Transverse colon (tissue), 3 donors: ENCODE data around the gene UBE2S.

Experiments used
- CTCF ChIP-seq, 5 experiments: fragments of 200-600 bp in 3 of 5; fragments of 450-650 bp in 2 of 5; sonication (generic) in 3 of 5; IDR thresholded peaks; 1 replicate in 2 of 5; 2 replicates in 3 of 5; pipeline ENCODE4 v1.5.1; 2016 to 2017; ENCODE audit warnings: antibody characterized with exemption in 5 of 5, inconsistent platforms in 3 of 5, mild to moderate bottlenecking in 2 of 5, moderate library complexity in 1 of 5
- POLR2A ChIP-seq: fragments of 450-650 bp; IDR thresholded peaks from one replicate; pipeline ENCODE4 v1.6.1; 2016; ENCODE audit warnings: antibody characterized with exemption, mild to moderate bottlenecking, moderate library complexity

GRCh38 chr19:55391702-55392615 lies 15.6 kb downstream of the UBE2S start:
- TF ChIP-seq POLR2A (no peak), CTCF (IDR thresholded peaks at IDR 0.05) (no peak)
